HG03460 (cell line): ENCODE data around the gene CLDN10.
"Not testable (repeated sequence)": the region's sequence is repeated elsewhere in the genome, so short reads cannot be mapped to it uniquely, and the experiment has no call there.

Source experiments
- ATAC-seq: cut with Tn5 transposase; IDR thresholded peaks from one replicate; pipeline ENCODE4 v1.9.1; 2021; ENCODE audit not compliant: unreplicated experiment

Gene CLDN10

GRCh38 chr13:95552539-95553441, at the start of gene CLDN10:
Gene CLDN10, plus strand, starts transcription at chr13:95552720. Its CDS starts 34 bp downstream, at chr13:95552754.
- ATAC-seq, result peak; percentile 44

- ATAC-seq, result no peak
Observed at GRCh38 chr13:95503662-95504061, 48.9 kb upstream of the CLDN10 start.

- no peak for ATAC-seq
Observed at GRCh38 chr13:95505265-95505664, 47.3 kb upstream of the CLDN10 start.

- ATAC-seq, result no peak
Observed at GRCh38 chr13:95505986-95506385, 46.5 kb upstream of the CLDN10 start.

GRCh38 chr13:95507991-95508390, 44.5 kb upstream of the CLDN10 start:
- ATAC-seq, result no peak

- no peak for ATAC-seq
Observed at GRCh38 chr13:95508996-95509395, 43.5 kb upstream of the CLDN10 start.

GRCh38 chr13:95509521-95510310, 42.8 kb upstream of the CLDN10 start:
- no peak for ATAC-seq

GRCh38 chr13:95510950-95511349, 41.6 kb upstream of the CLDN10 start:
- no peak for ATAC-seq

GRCh38 chr13:95512424-95512823, 40.1 kb upstream of the CLDN10 start:
- no peak for ATAC-seq

GRCh38 chr13:95512957-95513356, 39.6 kb upstream of the CLDN10 start:
- no peak for ATAC-seq

- not testable (repeated sequence) for ATAC-seq
Observed at GRCh38 chr13:95515606-95516005, 36.9 kb upstream of the CLDN10 start.

GRCh38 chr13:95516021-95516420, 36.5 kb upstream of the CLDN10 start:
- no peak for ATAC-seq

- no peak for ATAC-seq
Observed at GRCh38 chr13:95516492-95516891, 36.0 kb upstream of the CLDN10 start.

- ATAC-seq, result no peak
Observed at GRCh38 chr13:95523598-95523997, 28.9 kb upstream of the CLDN10 start.

GRCh38 chr13:95524264-95524901, 28.1 kb upstream of the CLDN10 start:
- no peak for ATAC-seq

GRCh38 chr13:95527955-95528354, 24.6 kb upstream of the CLDN10 start:
- ATAC-seq, result no peak

- ATAC-seq, result no peak
Observed at GRCh38 chr13:95530178-95530577, 22.3 kb upstream of the CLDN10 start.

GRCh38 chr13:95533545-95534160, 18.9 kb upstream of the CLDN10 start:
- ATAC-seq, result no peak

- no peak for ATAC-seq
Observed at GRCh38 chr13:95535243-95535642, 17.3 kb upstream of the CLDN10 start.

GRCh38 chr13:95536632-95537241, 15.8 kb upstream of the CLDN10 start:
- ATAC-seq, result no peak

- no peak for ATAC-seq
Observed at GRCh38 chr13:95540888-95541287, 11.6 kb upstream of the CLDN10 start.
